ENCODE data around the gene OLIG3.

Gene OLIG3

GRCh38 chr6:137472641-137473137, 21.5 kb downstream of the OLIG3 start:
- in situ Hi-C loops (cut with MboI; ENCODE audit: low sequenced_read_pairs) = no loop called here

GRCh38 chr6:137471986-137472385, 22.2 kb downstream of the OLIG3 start:
- in situ Hi-C loops (cut with MboI; ENCODE audit: low sequenced_read_pairs) = no loop called here

- in situ Hi-C loops (cut with MboI; ENCODE audit: low sequenced_read_pairs) = no loop called here
Measured at GRCh38 chr6:137471497-137471896, 22.7 kb downstream of the OLIG3 start.

GRCh38 chr6:137467211-137467610, 27.0 kb downstream of the OLIG3 start:
- in situ Hi-C loops (cut with MboI; ENCODE audit: low sequenced_read_pairs) = no loop called here

GRCh38 chr6:137465378-137466009, 28.7 kb downstream of the OLIG3 start:
- in situ Hi-C loops (cut with MboI; ENCODE audit: low sequenced_read_pairs) = no loop called here

- in situ Hi-C loops (cut with MboI; ENCODE audit: low sequenced_read_pairs) = no loop called here
Measured at GRCh38 chr6:137452333-137452894, 41.8 kb downstream of the OLIG3 start.

- in situ Hi-C loops (cut with MboI; ENCODE audit: low sequenced_read_pairs) = no loop called here
Measured at GRCh38 chr6:137443901-137444300, 50.3 kb downstream of the OLIG3 start.
